NOMO-1 treated with dmso at 0.1 percent for 144 hours (cell line): ENCODE measurements around the gene CCDC86.

ENCODE experiments used
- DNase-seq: peaks from one replicate; lab custom pipeline; 2025; ENCODE audit not compliant: unreplicated experiment; lab: John Stamatoyannopoulos, UW

Gene CCDC86

DNA sequence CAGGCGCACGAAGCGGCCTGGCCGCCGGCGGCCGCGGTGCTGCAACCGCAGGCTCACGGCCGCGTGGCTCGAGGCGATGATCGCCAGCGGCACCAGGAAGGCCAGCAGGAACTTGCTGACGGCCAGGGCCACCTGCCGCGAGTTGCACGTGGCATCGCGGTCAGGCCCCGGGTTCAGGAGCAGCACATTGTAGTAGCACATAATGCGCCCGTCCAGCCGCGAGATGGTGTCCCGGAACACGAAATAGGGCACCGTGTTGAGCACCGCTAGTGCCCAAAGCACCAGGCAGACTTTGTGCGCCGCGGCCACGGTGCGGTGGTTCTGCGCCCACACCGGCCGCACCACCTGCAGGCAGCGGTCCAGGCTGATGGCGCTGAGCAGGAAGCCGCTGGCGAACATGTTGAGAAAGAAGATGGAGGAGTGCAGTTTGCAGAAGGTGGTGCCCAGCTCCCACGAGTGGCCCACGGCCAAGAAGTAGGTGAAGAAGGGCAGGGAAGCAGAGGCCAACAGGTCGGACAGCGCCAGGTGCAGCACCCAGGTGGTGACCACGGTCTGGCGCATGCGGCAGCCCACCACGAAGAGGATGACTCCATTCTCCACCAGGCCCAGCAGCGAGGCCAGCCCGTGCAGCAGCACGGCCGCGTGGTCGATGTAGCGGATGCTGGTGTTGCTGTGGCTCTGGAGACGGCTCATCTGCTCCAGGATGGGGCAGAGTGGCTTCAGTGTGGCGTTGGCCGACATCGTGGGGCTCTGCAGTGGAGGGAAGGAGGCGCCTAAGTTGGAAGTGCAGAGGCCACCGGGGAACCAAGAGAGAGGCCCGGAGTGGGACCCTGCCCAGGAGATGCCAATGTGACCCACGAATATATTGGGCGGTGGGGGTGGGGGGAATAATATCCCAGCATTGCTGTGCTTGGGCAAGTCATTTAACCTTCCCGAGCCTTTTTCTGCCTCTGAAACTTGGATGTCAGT lies 11.4 kb downstream of the CCDC86 start:
- no peak for DNase-seq

DNA sequence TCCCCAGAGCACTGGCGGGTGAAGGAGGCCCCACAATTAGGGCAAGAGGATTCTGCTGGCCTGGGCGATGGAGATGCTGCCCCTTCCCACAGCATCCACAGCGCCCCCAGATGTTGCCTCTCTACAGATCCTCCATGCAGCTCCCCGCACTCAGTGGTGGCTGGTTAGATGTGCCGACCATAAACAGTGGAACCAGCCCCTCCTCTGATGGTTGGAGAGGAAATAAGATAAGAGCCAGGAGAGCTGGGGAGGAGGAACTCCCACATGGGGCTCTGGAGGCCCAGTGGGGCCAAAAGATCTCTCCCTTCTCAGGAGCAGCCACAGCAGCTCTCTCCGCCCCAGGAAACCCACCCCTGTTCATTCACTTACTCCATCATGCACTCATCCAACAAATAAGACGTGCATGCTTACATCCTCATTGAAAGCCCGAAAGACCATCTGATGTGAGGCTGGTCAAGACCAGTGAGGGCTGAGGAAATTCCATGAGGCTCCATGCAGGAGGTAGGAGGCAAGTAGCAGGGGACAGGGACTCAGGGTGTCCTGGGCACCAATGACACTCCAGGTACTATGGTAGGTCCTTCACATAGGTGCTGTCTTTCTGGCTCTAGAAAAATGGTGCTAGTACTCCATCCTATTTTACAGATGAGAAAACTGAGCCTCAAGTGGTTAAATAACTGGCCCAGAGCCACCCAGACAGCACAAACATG lies 12.4 kb downstream of the CCDC86 start:
- no peak for DNase-seq

DNA sequence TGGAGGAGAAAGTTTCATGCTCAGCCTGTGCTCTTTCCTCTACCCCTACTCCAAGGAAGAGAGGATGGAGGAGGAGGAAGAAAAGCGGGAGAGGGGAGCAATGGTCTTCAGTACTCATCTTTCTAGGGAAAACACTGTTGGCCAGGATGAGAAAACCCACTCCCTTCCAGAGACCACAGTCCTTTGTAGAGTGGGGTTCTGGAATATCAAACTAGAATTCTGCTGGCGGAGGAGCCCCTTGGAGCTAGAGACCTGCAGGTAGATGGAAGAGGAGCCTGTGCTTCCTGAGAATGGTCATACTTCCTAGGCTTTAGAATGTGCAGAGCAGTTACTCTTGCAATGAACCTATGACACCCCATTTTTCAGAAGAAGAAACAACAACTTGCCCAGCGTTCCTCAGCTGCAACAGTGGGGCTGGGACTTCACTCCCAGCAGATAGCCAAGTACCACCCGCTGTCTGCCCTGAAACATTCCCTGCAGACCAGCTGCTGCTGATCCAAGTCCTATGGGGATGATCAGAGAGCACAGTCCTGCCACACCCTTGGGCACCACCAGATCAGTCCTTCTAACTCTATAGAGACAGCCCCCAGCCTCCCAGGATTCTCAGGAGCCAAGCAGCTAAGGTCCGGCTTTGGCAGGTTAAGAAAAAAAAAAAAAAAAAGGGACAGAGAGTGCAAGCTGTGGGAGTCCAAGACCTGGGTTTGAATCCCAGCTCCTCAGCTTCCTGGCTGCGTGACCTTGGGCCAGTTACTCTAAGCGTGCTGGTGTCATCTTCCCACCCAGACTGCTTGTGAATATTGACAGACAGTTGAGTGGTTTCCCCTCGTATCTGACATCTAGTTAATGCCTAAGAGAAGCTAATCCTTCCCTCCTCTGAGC lies 13.2 kb downstream of the CCDC86 start:
- DNase-seq = no peak

DNA sequence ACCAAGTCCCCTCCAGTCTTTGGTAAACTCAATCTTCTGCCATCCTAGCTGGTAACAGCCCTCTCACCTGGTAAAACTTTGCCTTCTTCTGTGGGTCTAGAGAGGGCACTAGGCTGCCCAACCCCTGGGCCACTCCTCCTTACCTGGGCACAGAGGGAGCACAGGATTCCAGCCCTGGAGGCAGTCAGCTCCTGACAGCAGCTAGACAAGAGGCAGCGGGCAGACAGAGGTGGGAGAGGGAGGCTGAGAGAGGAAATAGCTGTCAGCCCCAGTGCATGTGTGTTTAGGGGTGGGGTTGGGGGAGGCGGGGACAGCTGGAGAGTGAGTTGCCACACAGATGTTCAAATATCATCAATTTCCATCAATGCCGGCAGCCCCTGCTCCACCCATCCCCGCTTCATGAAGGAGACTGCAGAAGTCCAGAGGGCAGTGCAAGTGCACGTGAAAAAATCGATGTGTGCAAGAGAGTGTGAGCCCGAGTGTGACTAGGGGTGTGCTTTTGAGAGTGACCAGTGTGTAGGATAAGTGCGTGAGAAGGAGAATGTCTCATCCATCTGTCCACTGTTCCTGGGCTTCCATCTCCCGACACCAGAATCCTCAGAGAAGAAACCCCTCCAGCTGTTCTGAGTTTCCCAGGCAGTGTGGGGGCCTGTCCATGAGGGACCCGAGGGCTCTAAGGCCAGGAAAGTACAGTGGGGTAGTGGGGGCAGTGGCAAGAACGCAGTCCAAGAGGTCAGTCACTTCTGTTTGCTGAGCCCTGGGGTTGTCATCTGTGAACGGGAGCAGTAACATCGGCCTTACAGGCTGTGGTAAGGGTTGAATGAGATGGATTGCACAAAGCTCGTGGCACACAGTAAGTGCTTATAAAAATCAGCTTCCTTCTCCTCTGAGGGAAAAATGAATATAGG lies 14.1 kb downstream of the CCDC86 start, which contains the start of gene PTGDR2:
PTGDR2 (minus strand) TSS at position 225 of the 908 bp plus-strand sequence. CDS start 2,228 bp downstream, outside the sequence.
- no peak for DNase-seq

DNA sequence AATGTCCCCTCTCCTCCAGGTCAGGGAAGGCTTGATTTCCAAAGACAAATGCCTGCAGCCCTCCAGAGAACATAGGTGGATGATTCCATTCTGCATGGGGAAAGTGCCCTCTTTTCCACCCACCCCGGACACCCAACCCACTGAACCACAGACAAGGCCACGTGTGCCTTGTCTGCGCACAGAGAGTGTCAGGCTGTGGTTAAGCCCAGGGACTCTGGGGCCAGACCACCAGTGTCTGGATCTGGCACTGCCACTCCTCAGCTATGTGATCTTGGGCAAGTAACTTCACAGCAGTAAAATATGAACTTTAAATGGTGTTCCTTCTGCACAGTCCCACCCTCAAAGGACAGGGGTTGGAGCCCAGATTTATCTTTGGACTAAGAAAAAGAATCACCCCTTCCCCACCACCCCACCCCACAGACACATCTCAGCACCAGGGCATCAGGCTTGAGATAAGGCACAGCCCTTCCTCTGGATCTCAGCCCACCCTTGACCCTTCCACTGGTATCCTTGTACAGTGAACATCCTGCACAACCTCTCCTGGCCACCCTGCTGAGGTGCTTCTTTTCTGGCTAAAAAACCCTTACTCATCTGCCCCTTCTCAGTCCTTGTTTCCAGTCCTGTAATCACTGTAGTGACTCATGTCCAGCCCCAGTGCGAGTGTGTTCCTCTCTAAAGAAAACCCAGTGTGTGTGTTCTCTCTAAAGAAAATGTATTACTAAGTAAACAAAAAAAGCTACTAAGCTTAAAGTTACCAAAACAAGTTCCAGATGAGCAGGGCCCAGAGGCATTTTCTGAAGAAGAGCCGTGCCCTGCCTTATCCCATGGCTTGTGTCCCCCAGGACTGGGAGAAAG lies 15.7 kb downstream of the CCDC86 start:
- DNase-seq = no peak

DNA sequence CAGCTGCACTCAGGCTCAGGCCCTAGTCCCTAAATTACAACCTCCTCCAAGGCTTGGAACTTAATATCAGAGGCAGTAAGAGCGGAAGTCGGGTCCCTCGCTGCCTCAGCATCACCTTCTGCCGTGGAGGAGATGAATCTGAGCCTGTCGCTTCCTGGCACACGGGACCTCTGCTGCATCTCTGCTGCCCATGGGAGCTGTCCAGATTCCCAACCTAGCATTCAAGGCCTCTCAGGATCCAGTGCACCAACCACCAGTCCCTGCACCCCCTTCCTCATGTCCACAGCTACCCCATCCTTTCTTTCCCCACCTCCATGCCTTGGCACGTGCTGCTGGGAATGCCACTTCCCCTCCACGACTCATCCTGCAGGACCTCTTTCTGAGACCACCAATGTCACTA lies 16.3 kb downstream of the CCDC86 start:
- DNase-seq = no peak

DNA sequence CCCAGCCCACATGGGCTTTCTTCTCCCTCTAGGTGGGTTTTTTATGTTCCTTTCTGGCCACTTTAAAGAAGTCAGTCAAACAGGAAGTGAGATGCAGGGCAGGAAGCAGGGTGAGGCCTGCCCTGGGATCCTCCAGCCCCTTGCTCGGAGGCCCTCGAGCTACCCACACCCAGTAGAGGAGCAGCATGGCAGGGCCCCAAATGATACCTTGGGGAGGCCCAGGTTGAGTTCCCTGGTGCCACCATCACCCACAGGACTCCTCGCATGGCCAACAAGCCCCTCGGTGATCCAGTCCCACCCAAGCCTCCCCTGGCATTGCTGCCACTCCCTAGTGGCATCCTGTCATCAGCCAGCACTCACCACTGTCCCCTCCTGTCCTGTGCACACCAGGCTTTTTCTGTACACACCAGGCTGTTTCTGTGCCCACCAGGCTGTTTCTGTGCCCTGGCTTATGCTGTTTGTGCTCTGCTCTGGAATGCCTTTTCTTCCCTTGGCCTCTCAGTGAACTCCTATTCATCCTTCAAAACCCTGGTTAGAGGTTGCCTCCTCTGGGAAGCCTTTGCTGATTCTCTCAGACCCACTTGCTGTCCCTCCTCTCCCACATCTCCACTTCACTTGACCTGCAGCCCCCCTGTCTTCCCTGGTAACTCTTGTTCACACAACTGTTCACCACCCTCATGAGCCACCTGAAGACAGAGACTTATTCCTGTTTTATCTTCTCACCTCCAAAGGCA lies 17.0 kb downstream of the CCDC86 start:
- no peak for DNase-seq

DNA sequence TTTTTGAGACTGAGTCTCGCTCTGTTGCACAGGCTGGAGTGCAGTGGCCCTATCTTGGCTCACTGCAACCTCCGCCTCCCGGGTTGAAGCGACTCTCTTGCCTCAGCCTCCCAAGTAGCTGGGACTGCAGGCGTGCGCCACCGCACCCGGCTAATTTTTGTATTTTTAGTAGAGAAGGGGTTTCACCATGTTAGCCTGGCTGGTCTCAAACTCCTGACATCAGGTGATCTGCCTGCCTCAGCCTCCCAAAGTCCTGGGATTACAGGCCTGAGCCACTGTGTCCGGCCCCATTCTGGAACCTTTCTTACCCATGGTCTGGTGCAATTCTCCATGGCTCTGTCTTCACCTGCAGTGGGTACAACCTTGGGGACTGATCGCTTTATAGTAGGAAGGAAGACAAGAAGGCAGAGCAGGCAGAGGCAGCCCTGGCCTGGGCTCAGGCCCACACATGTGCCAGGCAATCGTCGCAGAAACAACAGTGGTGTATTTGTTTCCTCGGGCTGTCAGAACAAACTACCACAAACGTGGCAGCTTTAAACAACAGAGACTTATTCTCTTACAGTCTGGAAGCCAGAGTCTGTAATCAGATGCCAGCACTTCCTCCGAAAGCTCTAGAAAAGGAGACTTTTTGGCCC lies 17.8 kb downstream of the CCDC86 start:
- DNase-seq = no peak

DNA sequence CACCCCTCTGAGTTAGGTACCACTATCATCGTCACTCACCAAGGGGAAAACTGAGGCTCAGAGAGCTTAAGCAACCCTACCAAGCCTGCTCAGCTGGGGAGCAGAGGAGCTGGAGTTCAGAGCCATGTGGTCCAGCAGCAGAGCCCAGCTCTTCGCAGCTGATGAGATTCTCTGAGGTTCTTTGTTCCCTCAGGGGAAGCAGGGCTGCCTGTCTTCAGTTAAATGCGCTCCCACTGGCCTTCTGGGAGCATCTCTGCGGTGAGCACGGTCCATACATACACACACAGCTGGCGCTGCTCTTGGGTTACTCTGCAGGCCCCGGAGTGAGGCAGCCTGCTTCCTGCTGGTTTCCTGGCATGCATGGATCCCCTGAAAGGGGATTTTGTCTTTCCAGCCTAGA lies 19.0 kb downstream of the CCDC86 start:
- DNase-seq = no peak

DNA sequence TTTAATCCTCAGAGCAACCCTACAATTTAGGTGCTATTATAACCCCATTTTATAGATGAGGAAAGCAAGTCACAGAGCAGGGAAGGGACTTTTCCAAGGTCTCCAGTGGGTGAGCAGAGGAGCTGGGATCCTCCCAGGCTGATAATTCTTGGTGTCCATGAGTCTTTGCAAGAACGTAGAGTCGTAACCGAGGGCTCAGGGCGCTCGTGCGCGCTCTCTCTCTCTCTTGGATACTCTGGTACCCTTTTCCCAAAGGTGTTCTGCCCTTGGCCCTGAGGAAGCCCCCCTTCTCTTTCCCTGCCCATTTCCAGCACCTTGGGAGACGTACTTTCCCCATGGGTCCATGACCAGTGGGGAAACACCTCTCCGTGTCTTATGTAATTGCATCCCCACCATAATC lies 20.3 kb downstream of the CCDC86 start:
- DNase-seq = no peak

DNA sequence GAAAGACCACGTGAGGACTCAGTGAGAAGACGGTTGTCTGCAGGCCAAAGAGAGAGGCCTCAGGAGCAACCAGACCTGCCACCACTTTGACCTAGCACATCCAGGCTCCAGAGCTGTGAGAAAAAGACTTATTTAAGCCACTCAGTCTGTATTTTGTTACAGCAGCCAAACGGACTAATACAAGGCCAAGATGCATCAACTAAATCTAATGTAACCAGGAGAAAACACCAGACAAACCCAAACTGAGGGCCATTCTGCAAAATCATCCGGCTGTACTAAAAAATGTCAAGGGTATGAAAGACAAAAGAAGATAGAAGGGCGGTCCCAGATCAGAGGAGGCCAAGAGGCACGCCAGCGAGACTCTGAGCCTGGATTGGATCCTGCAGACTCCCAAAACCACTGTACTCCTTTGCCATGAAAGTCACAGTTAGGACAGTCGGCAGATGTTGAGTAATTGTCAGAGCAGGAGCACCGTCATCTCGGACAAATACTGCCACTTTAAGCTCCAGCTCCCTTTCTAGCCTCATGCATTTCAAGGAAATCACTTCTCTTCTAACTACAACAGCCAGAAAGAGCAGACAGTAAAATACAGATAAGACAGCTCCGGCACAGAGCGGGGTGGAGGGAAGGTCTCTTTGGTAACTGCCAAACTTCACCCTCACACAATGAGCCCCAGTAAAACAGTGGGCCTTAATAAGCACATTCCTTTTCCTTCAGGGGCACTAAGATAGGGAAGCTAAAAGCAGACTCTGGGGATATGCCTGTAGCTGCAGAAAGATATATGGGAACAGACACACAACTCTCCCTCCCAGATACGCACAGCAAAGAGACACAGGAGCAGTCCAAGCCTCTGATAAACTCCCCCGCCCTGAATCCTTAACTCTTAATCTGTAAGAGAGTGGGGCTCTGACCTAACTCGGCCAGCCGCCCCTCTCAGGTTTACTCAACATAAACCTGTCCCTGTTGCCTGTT lies 21.9 kb downstream of the CCDC86 start:
- no peak for DNase-seq

DNA sequence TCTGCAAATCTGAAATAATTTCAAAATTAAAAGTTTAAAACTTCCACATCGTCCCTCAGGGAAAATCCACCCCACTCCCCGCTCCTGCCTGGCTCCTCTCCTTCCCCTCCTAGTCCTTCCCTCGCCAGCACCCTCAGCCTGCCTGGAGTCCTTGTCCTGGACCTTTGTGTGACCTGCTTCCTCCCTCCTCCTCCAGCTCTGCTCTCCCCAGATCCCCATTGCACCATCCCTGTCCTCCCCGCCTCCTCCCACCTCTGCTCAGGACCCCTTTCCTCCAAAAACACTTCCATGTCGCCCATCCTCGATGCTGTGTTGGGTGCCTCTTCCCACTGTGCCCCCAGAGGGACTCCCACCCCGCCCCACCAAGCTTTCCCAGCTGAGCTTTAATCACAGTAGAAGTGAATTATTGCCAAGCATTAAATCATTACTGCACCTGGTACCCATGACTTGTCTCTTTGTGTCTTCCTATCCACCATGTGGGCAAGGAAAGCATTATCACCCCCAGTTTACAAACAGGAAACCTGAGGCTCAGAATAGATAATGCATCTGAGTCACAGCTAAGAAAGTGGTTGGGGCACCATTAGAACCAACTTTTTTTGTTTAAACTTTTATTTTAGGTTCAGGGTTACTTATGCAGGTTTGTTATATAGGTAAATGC lies 23.1 kb downstream of the CCDC86 start:
- no peak for DNase-seq

DNA sequence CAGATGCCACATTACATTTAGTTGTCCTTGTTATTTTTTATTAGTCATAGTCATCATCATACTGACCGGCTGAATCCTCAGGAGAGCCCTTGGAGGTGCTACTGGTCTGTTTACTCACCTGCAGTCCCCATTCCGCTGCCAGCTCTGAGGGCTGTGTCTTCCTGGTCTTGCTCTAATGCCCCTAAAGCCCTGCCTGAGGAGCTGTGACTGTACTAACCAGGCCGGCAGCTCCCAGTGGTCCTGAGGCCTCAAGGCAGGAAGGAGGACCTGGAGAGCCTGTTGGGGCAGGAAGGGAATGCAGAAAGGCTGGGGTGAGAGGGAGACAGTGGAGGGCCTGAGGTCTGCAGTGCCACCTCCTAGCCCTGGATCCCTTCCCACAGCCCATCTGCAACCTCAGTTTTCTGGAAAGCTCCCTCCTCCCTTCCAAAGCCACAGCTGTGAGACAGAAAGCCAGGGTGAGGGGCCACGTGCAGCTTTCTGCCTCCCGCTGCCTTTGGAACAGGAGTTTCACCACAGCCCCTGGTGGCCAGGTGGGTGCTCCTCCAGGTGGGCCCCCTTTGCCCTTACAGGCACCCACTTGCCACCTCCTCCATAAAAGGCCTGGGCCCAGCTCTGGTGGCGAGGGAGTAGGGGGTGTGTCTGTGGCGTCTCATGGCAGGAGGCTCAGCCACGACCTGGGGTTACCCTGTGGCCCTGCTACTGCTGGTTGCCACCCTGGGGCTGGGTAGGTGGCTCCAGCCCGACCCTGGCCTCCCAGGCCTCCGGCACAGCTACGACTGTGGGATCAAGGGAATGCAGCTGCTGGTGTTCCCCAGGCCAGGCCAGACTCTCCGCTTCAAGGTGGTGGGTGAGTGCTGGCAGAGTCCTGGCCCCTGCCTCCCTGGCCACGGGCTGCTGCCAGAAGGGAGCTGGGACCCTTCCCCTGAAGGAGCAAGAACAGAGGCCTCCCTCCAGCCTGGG lies 25.3 kb downstream of the CCDC86 start, which contains the start of gene ZP1:
ZP1 (plus strand) TSS at position 632 of the 960 bp plus-strand sequence; CDS start at position 652, 20 bp downstream.
- no peak for DNase-seq

DNA sequence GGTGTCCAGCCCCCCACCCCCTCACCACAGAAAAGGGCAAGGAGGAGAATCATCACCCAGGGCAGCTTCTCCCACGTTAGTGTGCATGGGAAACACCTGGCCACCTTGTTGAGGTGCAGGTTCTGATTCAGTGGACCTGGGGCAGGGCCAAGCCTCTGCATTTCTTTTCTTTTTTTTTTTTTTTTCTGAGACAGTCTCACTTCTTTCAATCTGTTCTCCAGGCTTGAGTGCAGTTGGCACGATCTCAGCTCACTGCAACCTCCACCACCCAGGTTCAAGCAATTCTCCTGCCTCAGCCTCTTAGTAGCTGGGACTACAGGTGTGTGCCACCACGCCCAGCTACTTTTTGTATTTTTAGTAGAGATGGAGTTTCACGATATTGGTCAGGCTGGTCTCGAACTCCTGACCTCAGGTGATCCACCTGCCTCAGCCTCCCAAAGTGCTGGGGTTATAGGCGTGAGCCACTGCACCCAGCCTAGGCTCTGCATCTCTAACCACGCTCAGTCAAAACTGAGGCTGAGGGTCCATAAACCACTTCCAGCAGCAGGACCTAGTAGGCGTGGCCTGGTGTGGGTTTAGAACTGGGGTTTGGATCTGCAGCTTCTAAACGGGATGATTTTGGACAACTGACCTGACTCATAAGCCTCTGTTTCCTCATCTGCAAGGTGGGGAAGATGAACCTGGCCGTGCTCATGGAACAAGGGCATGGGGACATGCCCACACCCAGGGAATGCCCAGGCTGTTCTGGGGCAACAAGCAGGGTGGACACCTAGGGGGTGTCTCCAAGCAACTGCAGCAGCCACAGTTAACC lies 26.2 kb downstream of the CCDC86 start:
- DNase-seq = no peak
